ENCODE measurements around the gene SKIC2.
A peak's percentile ranks its signal among the peaks of the same experiment; 100 is the strongest.
"Not testable (repeated sequence)": the region's sequence is repeated elsewhere in the genome, so short reads cannot be mapped to it uniquely, and the experiment has no call there.

Gene SKIC2

GRCh38 chr6:31958741-31959739, at the start of gene SKIC2, which contains the start of gene NELFE:
Gene SKIC2 (plus strand): TSS chr6:31959175. CDS start chr6:31959193, 18 bp downstream.
Gene NELFE (minus strand): TSS chr6:31958971. CDS start chr6:31958446, 525 bp downstream.
- DNase-seq (ENCODE audit: low read depth, low spot score), result peak; percentile 99

- not testable (repeated sequence) for DNase-seq (ENCODE audit: low read depth, low spot score)
Observed at GRCh38 chr6:31909298-31909697, 49.7 kb upstream of the SKIC2 start.

GRCh38 chr6:31911826-31912585, 47.0 kb upstream of the SKIC2 start:
- DNase-seq (ENCODE audit: low read depth, low spot score), result no peak

GRCh38 chr6:31915351-31915750, 43.6 kb upstream of the SKIC2 start:
- DNase-seq (ENCODE audit: low read depth, low spot score), result no peak

- no peak for DNase-seq (ENCODE audit: low read depth, low spot score)
Observed at GRCh38 chr6:31915756-31916155, 43.2 kb upstream of the SKIC2 start.

- DNase-seq (ENCODE audit: low read depth, low spot score), result no peak
Observed at GRCh38 chr6:31918069-31918720, 40.8 kb upstream of the SKIC2 start.

GRCh38 chr6:31919624-31920303, 39.2 kb upstream of the SKIC2 start:
- DNase-seq (ENCODE audit: low read depth, low spot score), result no peak

- DNase-seq (ENCODE audit: low read depth, low spot score), result no peak
Observed at GRCh38 chr6:31920811-31921210, 38.2 kb upstream of the SKIC2 start.

GRCh38 chr6:31922942-31923341, 36.0 kb upstream of the SKIC2 start:
- DNase-seq (ENCODE audit: low read depth, low spot score), result no peak

GRCh38 chr6:31927242-31927862, 31.6 kb upstream of the SKIC2 start, which contains the start of gene C2:
Gene C2 (plus strand): TSS chr6:31927717. CDS start chr6:31927753, 36 bp downstream.
- DNase-seq (ENCODE audit: low read depth, low spot score), result no peak

- no peak for DNase-seq (ENCODE audit: low read depth, low spot score)
Observed at GRCh38 chr6:31927863-31928671, 30.9 kb upstream of the SKIC2 start.

- no peak for DNase-seq (ENCODE audit: low read depth, low spot score)
Observed at GRCh38 chr6:31928672-31928939, 30.4 kb upstream of the SKIC2 start.

- DNase-seq (ENCODE audit: low read depth, low spot score), result no peak
Observed at GRCh38 chr6:31930962-31931361, 28.0 kb upstream of the SKIC2 start.

GRCh38 chr6:31932137-31932536, 26.8 kb upstream of the SKIC2 start:
- not testable (repeated sequence) for DNase-seq (ENCODE audit: low read depth, low spot score)

- no peak for DNase-seq (ENCODE audit: low read depth, low spot score)
Observed at GRCh38 chr6:31933537-31933936, 25.4 kb upstream of the SKIC2 start.

GRCh38 chr6:31935021-31935420, 24.0 kb upstream of the SKIC2 start:
- no peak for DNase-seq (ENCODE audit: low read depth, low spot score)

GRCh38 chr6:31935823-31936222, 23.2 kb upstream of the SKIC2 start:
- no peak for DNase-seq (ENCODE audit: low read depth, low spot score)

- peak; percentile 20 for DNase-seq (ENCODE audit: low read depth, low spot score)
Observed at GRCh38 chr6:31940256-31940664, 18.7 kb upstream of the SKIC2 start.

GRCh38 chr6:31943742-31944141, 15.2 kb upstream of the SKIC2 start:
- DNase-seq (ENCODE audit: low read depth, low spot score), result no peak

- no peak for DNase-seq (ENCODE audit: low read depth, low spot score)
Observed at GRCh38 chr6:31945154-31945506, 13.8 kb upstream of the SKIC2 start.

Data from astrocyte of the hippocampus (primary cell).